Naive thymus-derived CD4-positive, alpha-beta T cell (primary cell): ENCODE results near the gene PLEKHA5. TPM values are rescaled to one million over a fixed set of nuclear protein-coding genes. Genes with fewer than 3 reads are reported as not detected.

Experiments used
- ATAC-seq: fragments of 150-1000 bp; cut with Tn5 transposase; 2 replicates; pipeline ENCODE4 v1.10.0; 2021; ENCODE audit warnings: mild to moderate bottlenecking, moderate library complexity
- CTCF ChIA-PET: fragments of 350-600 bp; sonication (Branson Sonifier 250); formaldehyde crosslinking; loops from one replicate; lab custom pipeline; 2021; ENCODE audit warnings: antibody characterized with exemption; lab: Charles Lee
- POLR2A ChIA-PET: fragments of 350-600 bp; sonication (Branson Sonifier 250); formaldehyde crosslinking; loops from one replicate; lab custom pipeline; 2021; ENCODE audit warnings: antibody characterized with exemption, inconsistent platforms; lab: Charles Lee
- DNase-seq, 9 donors: peaks; one replicate each; pipeline versions ENCODE4 v3.0.0 to v3.0.0-alpha.2; 2020 to 2022; ENCODE audit warnings: mixed read lengths in 1 of 9
- H3K27ac ChIP-seq: one replicate; pipeline ENCODE4 v1.7.0; 2013; ENCODE audit warnings: mild to moderate bottlenecking, low read depth, low read length, moderate library complexity
- H3K27me3 ChIP-seq, 2 donors: one replicate each; pipeline ENCODE4 v1.7.0; 2013; ENCODE audit warnings: low read length in 2 of 2, mild to moderate bottlenecking in 2 of 2, moderate library complexity in 2 of 2; ENCODE audit not compliant: control insufficient read depth in 2 of 2, insufficient read depth in 2 of 2
- H3K36me3 ChIP-seq, 3 experiments: 1 replicate in 2 of 3; 2 replicates in 1 of 3; pipeline ENCODE4 v1.7.0; 2013; ENCODE audit warnings: low read length in 3 of 3, mild to moderate bottlenecking in 3 of 3, moderate library complexity in 1 of 3; ENCODE audit not compliant: insufficient read depth in 3 of 3, control insufficient read depth in 2 of 3
- H3K4me1 ChIP-seq, 2 donors: one replicate each; pipeline ENCODE4 v1.7.0; 2013; ENCODE audit warnings: low read length in 2 of 2, mild to moderate bottlenecking in 2 of 2, moderate library complexity in 1 of 2; ENCODE audit not compliant: control insufficient read depth in 2 of 2, insufficient read depth in 2 of 2
- H3K4me3 ChIP-seq: 2 replicates; pipeline ENCODE4 v1.7.0; 2013; ENCODE audit warnings: mild to moderate bottlenecking, low read length
- H3K9me3 ChIP-seq, 3 experiments: 1 replicate in 2 of 3; 2 replicates in 1 of 3; pipeline ENCODE4 v1.7.0; 2013; ENCODE audit warnings: low read length in 3 of 3; ENCODE audit not compliant: control insufficient read depth in 2 of 3
- H3K27ac Mint-ChIP-seq, 9 donors: one replicate each; pipeline ENCODE4 v1.8.0; 2020 to 2022; ENCODE audit warnings: mixed read lengths in 9 of 9, mild to moderate bottlenecking in 8 of 9, moderate library complexity in 5 of 9, inconsistent platforms in 2 of 9
- H3K27me3 Mint-ChIP-seq, 5 donors: one replicate each; pipeline ENCODE4 v1.8.0; 2021 to 2022; ENCODE audit warnings: mixed read lengths in 5 of 5, mild to moderate bottlenecking in 1 of 5
- H3K36me3 Mint-ChIP-seq, 5 donors: one replicate each; pipeline ENCODE4 v1.8.0; 2020 to 2022; ENCODE audit warnings: mixed read lengths in 5 of 5, mild to moderate bottlenecking in 3 of 5, inconsistent platforms in 1 of 5
- H3K4me1 Mint-ChIP-seq, 7 donors: one replicate each; pipeline ENCODE4 v1.8.0; 2020 to 2022; ENCODE audit warnings: mixed read lengths in 7 of 7, mild to moderate bottlenecking in 3 of 7, inconsistent platforms in 1 of 7
- H3K4me3 Mint-ChIP-seq, 10 donors: one replicate each; pipeline ENCODE4 v1.8.0; 2020 to 2022; ENCODE audit warnings: mild to moderate bottlenecking in 10 of 10, mixed read lengths in 10 of 10, moderate library complexity in 6 of 10, inconsistent platforms in 2 of 10
- H3K9me3 Mint-ChIP-seq, 11 donors: one replicate each; pipeline ENCODE4 v1.8.0; 2020 to 2022; ENCODE audit warnings: mixed read lengths in 11 of 11, mild to moderate bottlenecking in 4 of 11, inconsistent platforms in 1 of 11, moderate library complexity in 1 of 11
- intact Hi-C, 2 donors: fragments of 100-400 bp; cut with micrococcal nuclease; formaldehyde crosslinking; loops; one replicate each; pipeline ENCODE4 v1.15.1; 2023
- polyA plus RNA-seq, 2 donors: library from polyadenylated mRNA; unstranded; fragments of 300-500 nt; fragmentation: Illumina TruSeq; gene quantifications; one replicate each; pipeline ENCODE4 v1.2.3, GENCODE V29; 2021
- total RNA-seq, 6 experiments: library from RNA in 5 of 6; stranded (reverse) in 5 of 6; gene quantifications; 1 replicate in 5 of 6; 2 replicates in 1 of 6; pipeline ENCODE4 v1.2.3 and lab custom pipeline; 2021 to 2026

Gene PLEKHA5
- total and polyA plus RNA-seq, 7 experiments from 2014 or later, result 0.32 to 5.3 (median 1.3) TPM

- peaks cover 0 to 2% (median 0%) of the 10 kb centered on the region in 7 donors for H3K4me1 Mint-ChIP-seq
- intact Hi-C loops, result no loop called here
- DNase-seq, result no peak
- POLR2A ChIA-PET, result no interaction called here
- H3K9me3 Mint-ChIP-seq, result no peaks in the 10 kb centered on the region
- H3K27ac ChIP-seq, result no peak overlapping the region
- H3K27me3 ChIP-seq, result no peaks in the 10 kb centered on the region
- no peak overlapping the region for H3K4me3 Mint-ChIP-seq
- no peaks in the 10 kb centered on the region for H3K36me3 ChIP-seq
- peaks cover 0 to 15% (median 0%) of the 10 kb centered on the region in 5 donors for H3K27me3 Mint-ChIP-seq
- no peaks in the 10 kb centered on the region for H3K4me1 ChIP-seq
- CTCF ChIA-PET, result no interaction called here
- no peaks in the 10 kb centered on the region for H3K36me3 Mint-ChIP-seq
- no peak overlapping the region for H3K27ac Mint-ChIP-seq
- no peak for ATAC-seq
- H3K4me3 ChIP-seq, result no peak overlapping the region
- no peaks in the 10 kb centered on the region for H3K9me3 ChIP-seq
These were observed 62.0 kb downstream of the PLEKHA5 start for GRCh38 chr12:19191563-19191962.

GRCh38 chr12:19192710-19193109, 63.2 kb downstream of the PLEKHA5 start:
- no peaks in the 10 kb centered on the region for H3K27me3 ChIP-seq
- no peak for DNase-seq
- Mint-ChIP-seq H3K9me3 (no peaks in the 10 kb centered on the region), H3K4me3 (no peak overlapping the region), H3K27me3 (peaks cover 0 to 15% (median 0%) of the 10 kb centered on the region in 5 donors), H3K36me3 (no peaks in the 10 kb centered on the region), H3K4me1 (peaks cover 0 to 2% (median 0%) of the 10 kb centered on the region in 7 donors), H3K27ac (no peak overlapping the region)
- no peaks in the 10 kb centered on the region for H3K9me3 ChIP-seq
- CTCF ChIA-PET, result no interaction called here
- H3K4me3 ChIP-seq, result no peak overlapping the region
- intact Hi-C loops, result no loop called here
- H3K36me3 ChIP-seq, result no peaks in the 10 kb centered on the region
- no peak overlapping the region for H3K27ac ChIP-seq
- ATAC-seq, result no peak
- no peaks in the 10 kb centered on the region for H3K4me1 ChIP-seq
- POLR2A ChIA-PET, result no interaction called here

- Mint-ChIP-seq H3K27me3 (peaks cover 0 to 6% (median 0%) of the 10 kb centered on the region in 5 donors), H3K27ac (no peak overlapping the region), H3K36me3 (no peaks in the 10 kb centered on the region), H3K9me3 (no peaks in the 10 kb centered on the region), H3K4me3 (no peak overlapping the region), H3K4me1 (peaks cover 0 to 2% (median 0%) of the 10 kb centered on the region in 7 donors)
- no peak for ATAC-seq
- intact Hi-C loops, result no loop called here
- Histone ChIP-seq H3K4me3 (no peak overlapping the region), H3K36me3 (no peaks in the 10 kb centered on the region), H3K27ac (no peak overlapping the region), H3K4me1 (no peaks in the 10 kb centered on the region), H3K9me3 (no peaks in the 10 kb centered on the region), H3K27me3 (no peaks in the 10 kb centered on the region)
- CTCF ChIA-PET, result no interaction called here
- POLR2A ChIA-PET, result no interaction called here
- DNase-seq, result no peak
These were observed 65.4 kb downstream of the PLEKHA5 start for GRCh38 chr12:19194963-19195362.

GRCh38 chr12:19196959-19197630, 67.6 kb downstream of the PLEKHA5 start:
- POLR2A ChIA-PET, result no interaction called here
- Histone ChIP-seq H3K27me3 (no peaks in the 10 kb centered on the region), H3K4me3 (no peak overlapping the region), H3K4me1 (no peaks in the 10 kb centered on the region), H3K9me3 (no peaks in the 10 kb centered on the region), H3K36me3 (no peaks in the 10 kb centered on the region), H3K27ac (no peak overlapping the region)
- intact Hi-C loops, result no loop called here
- H3K27ac Mint-ChIP-seq, result no peak overlapping the region
- H3K4me3 Mint-ChIP-seq, result no peak overlapping the region
- H3K4me1 Mint-ChIP-seq, result no peaks in the 10 kb centered on the region
- no peaks in the 10 kb centered on the region for H3K36me3 Mint-ChIP-seq
- DNase-seq (no peak), ATAC-seq (no peak)
- CTCF ChIA-PET, result no interaction called here
- H3K27me3 Mint-ChIP-seq, result peaks cover 0 to 3% (median 0%) of the 10 kb centered on the region in 5 donors
- no peaks in the 10 kb centered on the region for H3K9me3 Mint-ChIP-seq

GRCh38 chr12:19198272-19198671, 68.7 kb downstream of the PLEKHA5 start:
- Mint-ChIP-seq H3K36me3 (no peaks in the 10 kb centered on the region), H3K27me3 (peaks cover 0 to 3% (median 0%) of the 10 kb centered on the region in 5 donors), H3K27ac (no peak overlapping the region), H3K4me3 (no peak overlapping the region), H3K9me3 (no peaks in the 10 kb centered on the region), H3K4me1 (no peaks in the 10 kb centered on the region)
- no peak for DNase-seq
- CTCF ChIA-PET, result no interaction called here
- POLR2A ChIA-PET, result no interaction called here
- intact Hi-C loops, result no loop called here
- Histone ChIP-seq H3K27ac (no peak overlapping the region), H3K9me3 (no peaks in the 10 kb centered on the region), H3K27me3 (no peaks in the 10 kb centered on the region), H3K4me3 (no peak overlapping the region), H3K36me3 (no peaks in the 10 kb centered on the region), H3K4me1 (no peaks in the 10 kb centered on the region)
- ATAC-seq, result no peak

GRCh38 chr12:19199332-19199731, 69.8 kb downstream of the PLEKHA5 start:
- H3K4me1 ChIP-seq, result no peaks in the 10 kb centered on the region
- H3K36me3 Mint-ChIP-seq, result no peaks in the 10 kb centered on the region
- H3K27me3 ChIP-seq, result no peaks in the 10 kb centered on the region
- no peak overlapping the region for H3K4me3 ChIP-seq
- ChIA-PET CTCF (no interaction called here), POLR2A (no interaction called here)
- H3K36me3 ChIP-seq, result no peaks in the 10 kb centered on the region
- no peak overlapping the region for H3K27ac Mint-ChIP-seq
- H3K9me3 ChIP-seq, result no peaks in the 10 kb centered on the region
- no peak overlapping the region for H3K4me3 Mint-ChIP-seq
- H3K27ac ChIP-seq, result no peak overlapping the region
- ATAC-seq (no peak), DNase-seq (no peak)
- intact Hi-C loops, result no loop called here
- H3K27me3 Mint-ChIP-seq, result peaks cover 0 to 3% (median 0%) of the 10 kb centered on the region in 5 donors
- H3K9me3 Mint-ChIP-seq, result no peaks in the 10 kb centered on the region
- H3K4me1 Mint-ChIP-seq, result no peaks in the 10 kb centered on the region

- ATAC-seq (no peak), DNase-seq (no peak)
- H3K9me3 Mint-ChIP-seq, result no peaks in the 10 kb centered on the region
- no peak overlapping the region for H3K4me3 ChIP-seq
- H3K36me3 ChIP-seq, result no peaks in the 10 kb centered on the region
- ChIA-PET CTCF (no interaction called here), POLR2A (no interaction called here)
- H3K36me3 Mint-ChIP-seq, result no peaks in the 10 kb centered on the region
- H3K4me1 ChIP-seq, result no peaks in the 10 kb centered on the region
- no peaks in the 10 kb centered on the region for H3K9me3 ChIP-seq
- no peaks in the 10 kb centered on the region for H3K4me1 Mint-ChIP-seq
- no peak overlapping the region for H3K27ac ChIP-seq
- peaks cover 0 to 3% (median 0%) of the 10 kb centered on the region in 5 donors for H3K27me3 Mint-ChIP-seq
- intact Hi-C loops, result no loop called here
- no peaks in the 10 kb centered on the region for H3K27me3 ChIP-seq
- no peak overlapping the region for H3K4me3 Mint-ChIP-seq
- no peak overlapping the region for H3K27ac Mint-ChIP-seq
These were observed 70.7 kb downstream of the PLEKHA5 start for GRCh38 chr12:19200261-19200660.
